ENCODE data around the gene TRPT1. TPM values are rescaled to one million over a fixed set of nuclear protein-coding genes. Genes with fewer than 3 reads are reported as not detected.

TRPT1 gene
- total RNA-seq, 2 donors from 2014 or later = 56.3 to 75.2 TPM

- ATAC-seq = no peak
- TF ChIP-seq CTCF (IDR thresholded peaks at IDR 0.05) = no peak
- TF ChIP-seq POLR2A (IDR thresholded peaks at IDR 0.05) = no peak
- Histone ChIP-seq H3K4me1 (no peaks in the 10 kb centered on the region), H3K4me3 (no peak overlapping the region), H3K36me3 (replicated peaks in 1 of 2; ENCODE audit: insufficient read depth in 1 of 2, low read depth in 2 of 2) (no peaks in the 10 kb centered on the region), H3K27ac (no peak overlapping the region), H3K9me3 (no peaks in the 10 kb centered on the region), H3K27me3 (no peaks in the 10 kb centered on the region)
- intact Hi-C loops (cut with DNase I) = no loop called here
- no peak for DNase-seq
- WGBS, 2 donors = 88 to 89% methylated on average over 6 to 18 of the region's 24 CpGs
Observed at GRCh38 chr11:64258356-64258755, 32.4 kb upstream of the TRPT1 start.

GRCh38 chr11:64256300-64256699 lies 30.3 kb upstream of the TRPT1 start:
- intact Hi-C loops (cut with DNase I) = no loop called here
- ATAC-seq (no peak), DNase-seq (no peak)
- H3K27me3 ChIP-seq = no peaks in the 10 kb centered on the region
- TF ChIP-seq CTCF (IDR thresholded peaks at IDR 0.05) = no peak
- TF ChIP-seq POLR2A (IDR thresholded peaks at IDR 0.05) = no peak
- 87 to 89% methylated on average over 8 to 15 of the region's 15 CpGs for WGBS, 2 donors
- peaks cover 16% of the 10 kb centered on the region for H3K4me1 ChIP-seq
- no peaks in the 10 kb centered on the region for H3K9me3 ChIP-seq
- no peaks in the 10 kb centered on the region for H3K36me3 ChIP-seq (replicated peaks in 1 of 2; ENCODE audit: insufficient read depth in 1 of 2, low read depth in 2 of 2)
- no peak overlapping the region for H3K27ac ChIP-seq
- no peak overlapping the region for H3K4me3 ChIP-seq

GRCh38 chr11:64255135-64256128 lies 29.4 kb upstream of the TRPT1 start:
- DNase-seq (no peak), ATAC-seq (no peak)
- Histone ChIP-seq H3K27me3 (no peaks in the 10 kb centered on the region), H3K4me1 (peaks cover 24% of the 10 kb centered on the region), H3K27ac (no peak overlapping the region), H3K9me3 (no peaks in the 10 kb centered on the region), H3K36me3 (replicated peaks in 1 of 2; ENCODE audit: insufficient read depth in 1 of 2, low read depth in 2 of 2) (no peaks in the 10 kb centered on the region), H3K4me3 (no peak overlapping the region)
- WGBS, 2 donors = 87 to 94% methylated on average over 20 to 31 of the region's 35 CpGs
- intact Hi-C loops (cut with DNase I) = no loop called here
- no peak for TF ChIP-seq CTCF (IDR thresholded peaks at IDR 0.05)

GRCh38 chr11:64254326-64254725 lies 28.3 kb upstream of the TRPT1 start:
- H3K4me3 ChIP-seq = no peak overlapping the region
- no peak overlapping the region for H3K27ac ChIP-seq
- H3K36me3 ChIP-seq (replicated peaks in 1 of 2; ENCODE audit: insufficient read depth in 1 of 2, low read depth in 2 of 2) = no peaks in the 10 kb centered on the region
- no peak for ATAC-seq
- no peak for DNase-seq
- no peaks in the 10 kb centered on the region for H3K9me3 ChIP-seq
- intact Hi-C loops (cut with DNase I) = no loop called here
- H3K4me1 ChIP-seq = peaks cover 24% of the 10 kb centered on the region
- no peaks in the 10 kb centered on the region for H3K27me3 ChIP-seq
- 76% methylated on average over 3 of the region's 7 CpGs; no CpG with 5 or more reads in 1 of the 2 donors for WGBS, 2 donors
- TF ChIP-seq CTCF (IDR thresholded peaks at IDR 0.05) (no peak), POLR2A (IDR thresholded peaks at IDR 0.05) (no peak)
